GM21515 (cell line): ENCODE results near the gene FGF14.

Experiments
- ATAC-seq: cut with Tn5 transposase; IDR thresholded peaks from one replicate; pipeline ENCODE4 v1.9.1; 2021; ENCODE audit not compliant: unreplicated experiment

The FGF14 gene

GRCh38 chr13:102369302-102369701 lies 32.5 kb downstream of the FGF14 start:
- no peak for ATAC-seq

- ATAC-seq, result no peak
These were observed 34.0 kb downstream of the FGF14 start for GRCh38 chr13:102367836-102368235.

GRCh38 chr13:102361113-102361512 lies 40.7 kb downstream of the FGF14 start:
- no peak for ATAC-seq

GRCh38 chr13:102359264-102359663 lies 42.6 kb downstream of the FGF14 start:
- no peak for ATAC-seq

- no peak for ATAC-seq
These were observed 46.6 kb downstream of the FGF14 start for GRCh38 chr13:102355251-102355650.

GRCh38 chr13:102354011-102354410 lies 47.8 kb downstream of the FGF14 start:
- ATAC-seq, result no peak

- no peak for ATAC-seq
These were observed 50.3 kb downstream of the FGF14 start for GRCh38 chr13:102351521-102351920.

GRCh38 chr13:102347490-102347889 lies 54.4 kb downstream of the FGF14 start:
- no peak for ATAC-seq

GRCh38 chr13:102346769-102347168 lies 55.1 kb downstream of the FGF14 start:
- ATAC-seq, result no peak

GRCh38 chr13:102344410-102344809 lies 57.4 kb downstream of the FGF14 start:
- no peak for ATAC-seq

- no peak for ATAC-seq
These were observed 68.3 kb downstream of the FGF14 start for GRCh38 chr13:102333320-102334198.

- ATAC-seq, result peak; percentile 70
These were observed 72.9 kb downstream of the FGF14 start for GRCh38 chr13:102328909-102329308.

- ATAC-seq, result no peak
These were observed 74.7 kb downstream of the FGF14 start for GRCh38 chr13:102327119-102327617.

GRCh38 chr13:102326381-102327118 lies 75.3 kb downstream of the FGF14 start:
- ATAC-seq, result no peak

GRCh38 chr13:102325321-102325720 lies 76.5 kb downstream of the FGF14 start:
- ATAC-seq, result no peak

- no peak for ATAC-seq
These were observed 78.3 kb downstream of the FGF14 start for GRCh38 chr13:102323505-102323904.

GRCh38 chr13:102323012-102323411 lies 78.8 kb downstream of the FGF14 start:
- ATAC-seq, result no peak

GRCh38 chr13:102322211-102322610 lies 79.6 kb downstream of the FGF14 start:
- no peak for ATAC-seq

- no peak for ATAC-seq
These were observed 83.6 kb downstream of the FGF14 start for GRCh38 chr13:102318233-102318632.

GRCh38 chr13:102317593-102317992 lies 84.3 kb downstream of the FGF14 start:
- no peak for ATAC-seq

- ATAC-seq, result no peak
These were observed 85.1 kb downstream of the FGF14 start for GRCh38 chr13:102316732-102317131.

GRCh38 chr13:102312841-102313240 lies 89.0 kb downstream of the FGF14 start:
- no peak for ATAC-seq
